Lower lobe of right lung (tissue), 2 donors: ENCODE measurements around the gene COG7. TPM values are rescaled to one million over a fixed set of nuclear protein-coding genes. Genes with fewer than 3 reads are reported as not detected.
"Not testable (repeated sequence)": the region's sequence is repeated elsewhere in the genome, so short reads cannot be mapped to it uniquely, and the experiment has no call there.

ENCODE experiments used
- ATAC-seq, 2 donors: fragments of 200-7000 bp; cut with Tn5 transposase; one replicate each; pipeline ENCODE4 v1.9.1; 2020 to 2022; ENCODE audit warnings: mild to moderate bottlenecking in 2 of 2, moderate library complexity in 2 of 2
- DNase-seq: peaks from one replicate; pipeline ENCODE4 v3.0.0-alpha.2; 2020
- H3K27ac ChIP-seq: fragments of 200-600 bp; one replicate; pipeline ENCODE4 v1.8.0; 2022
- H3K27me3 ChIP-seq: fragments of 200-600 bp; one replicate; pipeline ENCODE4 v1.8.0; 2022; ENCODE audit warnings: low read depth
- H3K36me3 ChIP-seq: fragments of 200-600 bp; one replicate; pipeline ENCODE4 v1.8.0; 2022; ENCODE audit warnings: mild to moderate bottlenecking
- H3K4me1 ChIP-seq: fragments of 200-600 bp; one replicate; pipeline ENCODE4 v1.8.0; 2022
- H3K4me3 ChIP-seq: fragments of 200-600 bp; one replicate; pipeline ENCODE4 v1.8.0; 2022; ENCODE audit warnings: mild to moderate bottlenecking
- H3K9me3 ChIP-seq: fragments of 200-600 bp; one replicate; pipeline ENCODE4 v1.8.0; 2022
- intact Hi-C: fragments of 100-400 bp; cut with DNase I; formaldehyde crosslinking; loops from one replicate; pipeline ENCODE4 v1.11.0; 2022
- total RNA-seq: library from RNA; stranded (reverse); fragmentation: NEBNext Ultra II Directional; extraction: Animal tissue kit (Norgen Biotek cat#: 25700); gene quantifications from one replicate; pipeline ENCODE4 v1.2.1, GENCODE V29; 2021
- TF ChIP-seq, protein P1 (sequence below): fragments of 200-600 bp; IDR thresholded peaks from one replicate; pipeline ENCODE4 v1.8.0; 2022; ENCODE audit warnings: antibody characterized with exemption, mild to moderate bottlenecking
- donor health status: DM: no; HTN: yes; CAD: no; lungs with severe emphysema.

The COG7 gene
- total RNA-seq, 1 donor from 2014 or later = 21.3 TPM

DNA sequence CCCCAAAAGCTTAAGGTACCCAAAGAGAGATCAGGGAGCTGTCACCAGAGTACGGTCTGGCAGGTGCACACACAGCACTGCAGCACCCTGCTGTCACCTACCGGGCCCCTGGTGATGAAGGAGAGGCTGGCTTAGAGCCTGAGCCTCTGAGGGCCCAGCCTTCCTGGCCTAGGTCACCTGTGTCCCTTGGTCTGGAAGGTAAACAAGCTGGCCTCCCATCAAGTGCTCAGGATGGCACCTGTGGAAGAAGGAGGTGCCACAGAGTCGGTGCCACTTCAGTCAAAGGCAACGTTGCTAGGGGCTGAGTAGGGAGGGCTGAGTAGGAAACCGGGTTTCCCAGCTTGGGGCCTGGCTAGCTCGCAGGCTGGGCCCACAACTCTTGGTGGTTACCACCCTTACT lies 70.7 kb downstream of the COG7 start:
- TF ChIP-seq, protein P1, sequence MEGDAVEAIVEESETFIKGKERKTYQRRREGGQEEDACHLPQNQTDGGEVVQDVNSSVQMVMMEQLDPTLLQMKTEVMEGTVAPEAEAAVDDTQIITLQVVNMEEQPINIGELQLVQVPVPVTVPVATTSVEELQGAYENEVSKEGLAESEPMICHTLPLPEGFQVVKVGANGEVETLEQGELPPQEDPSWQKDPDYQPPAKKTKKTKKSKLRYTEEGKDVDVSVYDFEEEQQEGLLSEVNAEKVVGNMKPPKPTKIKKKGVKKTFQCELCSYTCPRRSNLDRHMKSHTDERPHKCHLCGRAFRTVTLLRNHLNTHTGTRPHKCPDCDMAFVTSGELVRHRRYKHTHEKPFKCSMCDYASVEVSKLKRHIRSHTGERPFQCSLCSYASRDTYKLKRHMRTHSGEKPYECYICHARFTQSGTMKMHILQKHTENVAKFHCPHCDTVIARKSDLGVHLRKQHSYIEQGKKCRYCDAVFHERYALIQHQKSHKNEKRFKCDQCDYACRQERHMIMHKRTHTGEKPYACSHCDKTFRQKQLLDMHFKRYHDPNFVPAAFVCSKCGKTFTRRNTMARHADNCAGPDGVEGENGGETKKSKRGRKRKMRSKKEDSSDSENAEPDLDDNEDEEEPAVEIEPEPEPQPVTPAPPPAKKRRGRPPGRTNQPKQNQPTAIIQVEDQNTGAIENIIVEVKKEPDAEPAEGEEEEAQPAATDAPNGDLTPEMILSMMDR = no peak
- no peak overlapping the region for H3K4me3 ChIP-seq
- no peaks in the 10 kb centered on the region for H3K27me3 ChIP-seq
- no peaks in the 10 kb centered on the region for H3K36me3 ChIP-seq
- H3K9me3 ChIP-seq = no peaks in the 10 kb centered on the region
- no peak overlapping the region for H3K27ac ChIP-seq
- ATAC-seq (peak; percentile 78 to 82), DNase-seq (peak; percentile 72)
- no peaks in the 10 kb centered on the region for H3K4me1 ChIP-seq
- intact Hi-C loops = no loop called here

DNA sequence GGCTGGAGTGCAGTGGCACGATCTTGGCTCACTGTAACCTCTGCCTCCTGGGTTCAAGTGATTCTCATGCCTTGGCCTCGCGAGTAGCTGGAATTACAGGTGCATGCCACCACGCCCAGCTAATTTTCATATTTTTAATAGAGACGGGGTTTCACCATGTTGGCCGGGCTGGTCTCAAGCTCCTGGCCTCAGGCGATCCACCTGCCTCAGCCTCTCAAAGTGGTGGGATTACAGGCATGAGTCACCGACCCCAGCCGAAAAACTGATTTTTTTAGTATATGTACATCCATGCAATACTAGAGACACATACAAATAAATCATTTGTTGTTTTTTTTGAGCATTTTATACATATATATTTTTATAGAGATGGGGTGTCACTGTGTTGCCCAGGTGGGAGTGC lies 71.3 kb downstream of the COG7 start:
- H3K27ac ChIP-seq, H3K36me3 ChIP-seq, H3K4me3 ChIP-seq, intact Hi-C loops, H3K4me1 ChIP-seq, ATAC-seq, H3K27me3 ChIP-seq, DNase-seq, H3K9me3 ChIP-seq: not testable (repeated sequence)

DNA sequence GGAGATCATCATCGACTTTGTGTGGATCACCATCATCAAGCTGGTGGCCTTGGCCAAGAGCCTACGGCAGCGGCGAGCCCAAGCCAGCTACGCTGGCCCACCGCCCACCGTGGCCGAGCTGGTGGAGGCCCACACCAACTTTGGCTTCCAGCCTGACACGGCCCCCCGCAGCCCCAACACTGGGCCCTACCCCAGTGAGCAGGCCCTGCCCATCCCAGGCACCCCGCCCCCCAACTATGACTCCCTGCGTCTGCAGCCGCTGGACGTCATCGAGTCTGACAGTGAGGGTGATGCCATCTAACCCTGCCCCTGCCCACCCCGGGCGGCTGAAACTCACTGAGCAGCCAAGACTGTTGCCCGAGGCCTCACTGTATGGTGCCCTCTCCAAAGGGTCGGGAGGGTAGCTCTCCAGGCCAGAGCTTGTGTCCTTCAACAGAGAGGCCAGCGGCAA lies 72.5 kb downstream of the COG7 start:
- Histone ChIP-seq H3K27me3 (no peaks in the 10 kb centered on the region), H3K27ac (no peak overlapping the region), H3K4me1 (no peaks in the 10 kb centered on the region), H3K36me3 (no peaks in the 10 kb centered on the region), H3K9me3 (no peaks in the 10 kb centered on the region), H3K4me3 (no peak overlapping the region)
- no peak for ATAC-seq
- no peak for DNase-seq
- TF ChIP-seq, protein P1 = no peak
- intact Hi-C loops = no loop called here

DNA sequence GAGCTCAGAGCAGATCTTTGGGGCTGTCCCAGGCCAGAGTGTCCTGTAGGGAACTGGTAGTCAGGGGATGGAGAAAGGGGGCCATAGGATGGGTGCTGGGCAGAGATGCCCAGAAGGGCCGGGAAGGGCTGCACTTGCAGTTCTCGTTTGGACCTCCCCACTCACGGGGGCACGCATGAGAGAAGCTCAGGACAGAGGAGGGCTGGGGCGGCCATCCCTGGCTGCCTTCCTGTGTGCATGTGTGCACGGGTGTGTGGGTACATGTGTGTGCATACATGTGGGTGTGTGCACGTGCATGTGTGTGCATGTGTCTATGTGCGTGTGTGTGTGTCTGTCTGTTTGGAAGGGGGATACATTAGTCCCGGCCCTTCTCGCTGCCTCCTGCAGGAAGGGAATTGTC lies 73.3 kb downstream of the COG7 start:
- no peaks in the 10 kb centered on the region for H3K4me1 ChIP-seq
- no peak for ATAC-seq
- H3K27ac ChIP-seq = no peak overlapping the region
- DNase-seq = peak; percentile 36
- H3K36me3 ChIP-seq = no peaks in the 10 kb centered on the region
- no peaks in the 10 kb centered on the region for H3K9me3 ChIP-seq
- intact Hi-C loops = no loop called here
- TF ChIP-seq, protein P1 = no peak
- no peaks in the 10 kb centered on the region for H3K27me3 ChIP-seq
- no peak overlapping the region for H3K4me3 ChIP-seq

DNA sequence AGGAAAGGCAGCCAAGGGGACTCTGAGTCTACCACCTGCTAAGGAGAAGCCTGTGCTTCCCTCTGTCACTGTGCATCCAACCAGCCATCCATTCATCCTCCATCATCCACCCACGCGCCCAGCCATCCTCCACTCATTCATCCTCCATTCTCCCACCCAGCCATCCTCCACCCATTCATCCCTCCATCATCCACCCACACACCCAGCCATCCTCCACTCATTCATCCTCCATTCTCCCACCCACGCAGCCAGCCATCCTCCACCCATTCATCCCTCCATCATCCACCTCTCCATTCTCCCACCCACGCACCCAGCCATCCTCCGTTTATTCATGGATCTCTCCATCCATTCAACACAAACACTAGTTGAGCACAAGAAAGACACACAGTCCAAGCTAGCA lies 74.1 kb downstream of the COG7 start:
- H3K27ac ChIP-seq = no peak overlapping the region
- TF ChIP-seq, protein P1 = no peak
- no peaks in the 10 kb centered on the region for H3K9me3 ChIP-seq
- H3K36me3 ChIP-seq = no peaks in the 10 kb centered on the region
- DNase-seq = peak; percentile 2
- no peaks in the 10 kb centered on the region for H3K4me1 ChIP-seq
- ATAC-seq = no peak
- no peaks in the 10 kb centered on the region for H3K27me3 ChIP-seq
- no peak overlapping the region for H3K4me3 ChIP-seq
- intact Hi-C loops = no loop called here

DNA sequence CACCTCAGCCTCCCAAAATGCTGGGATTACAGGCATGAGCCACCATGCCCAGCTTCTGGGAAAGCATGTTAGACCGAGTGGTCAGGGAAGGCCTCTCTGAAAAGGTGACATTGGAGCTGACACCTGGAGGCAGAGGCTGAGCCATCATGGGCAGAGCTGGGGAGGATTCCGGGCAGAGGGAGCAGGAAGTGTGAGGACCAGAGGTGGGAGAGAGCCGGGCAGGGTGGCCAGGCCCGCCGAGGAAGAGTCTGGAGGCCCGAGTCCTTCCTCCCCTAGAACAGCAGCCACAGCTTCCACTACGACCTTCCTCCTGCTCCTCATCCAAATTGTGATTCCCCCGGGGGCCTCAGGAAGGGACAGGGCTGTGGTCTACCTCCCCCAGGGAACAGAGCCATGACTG lies 74.7 kb downstream of the COG7 start:
- no peaks in the 10 kb centered on the region for H3K4me1 ChIP-seq
- DNase-seq = peak; percentile 27
- no peak overlapping the region for H3K27ac ChIP-seq
- intact Hi-C loops = no loop called here
- H3K4me3 ChIP-seq = no peak overlapping the region
- no peaks in the 10 kb centered on the region for H3K9me3 ChIP-seq
- TF ChIP-seq, protein P1 = no peak
- no peak for ATAC-seq
- H3K27me3 ChIP-seq = no peaks in the 10 kb centered on the region
- H3K36me3 ChIP-seq = no peaks in the 10 kb centered on the region
